Stimulated activated CD8-positive, alpha-beta memory T cell treated with anti-CD3 and anti-CD28 coated beads, Interleukin-4, amount 100 ng/mL, for 1 hour (primary cell): ENCODE data around the gene DCN.

Experiments used
- DNase-seq, 2 donors: peaks; one replicate each; pipeline ENCODE4 v3.0.0-alpha.2; 2020; ENCODE audit warnings: low read depth in 2 of 2, low spot score in 1 of 2

Gene DCN

GRCh38 chr12:91104812-91105466 lies 77.7 kb downstream of the DCN start:
- no peak for DNase-seq

- DNase-seq = no peak
Measured at GRCh38 chr12:91103624-91104023, 79.0 kb downstream of the DCN start.

GRCh38 chr12:91103101-91103500 lies 79.5 kb downstream of the DCN start:
- no peak for DNase-seq

- no peak for DNase-seq
Measured at GRCh38 chr12:91100906-91101305, 81.7 kb downstream of the DCN start.

- no peak for DNase-seq
Measured at GRCh38 chr12:91099836-91100235, 82.8 kb downstream of the DCN start.

GRCh38 chr12:91099341-91099740 lies 83.3 kb downstream of the DCN start:
- no peak for DNase-seq

GRCh38 chr12:91098941-91099340 lies 83.7 kb downstream of the DCN start:
- no peak for DNase-seq

- DNase-seq = no peak
Measured at GRCh38 chr12:91098461-91098860, 84.2 kb downstream of the DCN start.

GRCh38 chr12:91094957-91095356 lies 87.7 kb downstream of the DCN start:
- DNase-seq = no peak

GRCh38 chr12:91094032-91094662 lies 88.5 kb downstream of the DCN start:
- DNase-seq = no peak

- DNase-seq = no peak
Measured at GRCh38 chr12:91093341-91093740, 89.3 kb downstream of the DCN start.

- no peak for DNase-seq
Measured at GRCh38 chr12:91091916-91092715, 90.5 kb downstream of the DCN start.
